SK-N-DZ (cell line): Measurements from ENCODE around the gene RBAK. TPM values are rescaled to one million over a fixed set of nuclear protein-coding genes. Genes with fewer than 3 reads are reported as not detected.
"Not testable (repeated sequence)": the region's sequence is repeated elsewhere in the genome, so short reads cannot be mapped to it uniquely, and the experiment has no call there.

Source experiments
- DNase-seq: peaks from one replicate; pipeline ENCODE4 v3.0.0-alpha.2; 2015; ENCODE audit warnings: low spot score
- polyA plus RNA-seq, 2 experiments: library from polyadenylated mRNA; depleted of rRNA; stranded (reverse); fragments of >200 nt; gene quantifications; 2 replicates each; pipeline ENCODE4 v1.2.3, GENCODE V29; 2014

The RBAK gene
- 4.4 and 4.9 TPM in 2 replicates for polyA plus RNA-seq (2014; cell fraction: cytosol; rRNA removed)
- polyA plus RNA-seq (2014; cell fraction: nucleus; rRNA removed), result 9.5 and 10.7 TPM in 2 replicates

GRCh38 chr7:5045558-5046396, at the start of gene RBAK:
Gene RBAK (plus strand): TSS chr7:5045860. CDS start chr7:5048077, 2,217 bp downstream.
- peak; percentile 96 for DNase-seq

DNA sequence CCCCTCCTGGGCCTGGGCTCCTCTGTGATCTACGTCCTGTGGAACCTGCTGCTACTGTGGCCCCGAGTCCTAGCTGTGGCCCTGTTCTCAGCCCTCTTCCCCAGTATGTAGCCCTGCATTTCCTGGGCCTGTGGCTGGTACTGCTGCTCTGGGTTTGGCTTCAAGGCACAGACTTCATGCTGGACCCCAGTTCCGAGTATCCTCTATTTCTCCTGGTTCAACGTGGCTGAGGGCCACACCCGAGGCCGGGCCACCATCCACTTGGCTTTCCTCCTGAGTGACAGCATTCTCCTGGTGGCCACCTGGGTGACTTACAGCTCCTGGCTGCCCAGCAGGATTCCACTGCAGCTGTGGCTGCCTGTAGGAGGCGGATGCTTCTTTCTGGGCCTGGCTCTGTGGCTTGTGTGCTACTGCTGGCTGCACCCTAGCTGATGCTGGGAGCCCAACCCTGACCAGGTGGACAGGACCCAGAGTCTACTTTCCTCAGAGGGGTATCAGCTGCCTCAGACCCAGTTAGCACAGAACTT, 48.9 kb upstream of the RBAK start:
- DNase-seq, result no peak

DNA sequence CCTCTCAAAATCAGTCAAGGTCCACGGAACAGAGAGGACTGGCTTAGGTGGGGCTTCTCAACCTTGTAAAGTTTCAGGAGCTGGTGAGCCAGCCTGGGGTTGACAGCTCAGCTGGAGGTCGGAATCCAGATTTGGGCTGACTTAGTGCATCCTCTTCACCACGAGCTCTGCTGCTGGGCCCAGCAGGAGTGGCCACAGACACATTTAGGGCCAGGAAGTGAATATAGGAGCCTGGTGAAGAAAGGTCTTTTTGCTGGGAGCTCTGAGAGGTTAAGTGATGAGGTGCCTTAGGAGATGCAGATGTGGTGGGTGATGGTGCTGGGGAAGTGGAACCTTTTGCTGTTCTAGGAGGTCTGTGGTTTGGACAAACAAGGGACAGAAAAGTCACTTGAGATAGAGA, 47.4 kb upstream of the RBAK start:
- no peak for DNase-seq

DNA sequence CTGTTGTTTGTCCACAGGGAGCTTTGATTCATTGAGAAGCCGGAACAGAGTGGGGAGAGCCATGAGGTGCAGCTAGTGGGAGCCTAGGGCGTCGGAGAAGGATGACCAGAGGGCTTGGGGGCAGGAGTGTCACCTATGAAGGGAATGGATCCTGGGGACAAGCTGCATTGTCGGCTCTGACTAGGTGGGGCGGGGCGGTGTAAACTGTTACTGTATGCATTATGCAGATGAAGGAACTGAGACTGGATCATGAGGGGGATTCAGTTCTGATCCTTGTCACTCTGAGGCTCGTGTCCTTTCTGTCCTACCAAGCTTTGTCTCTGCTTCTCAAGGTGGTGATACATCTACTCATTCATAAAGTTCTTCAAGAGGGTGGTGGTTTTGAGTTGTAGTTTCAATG, 46.8 kb upstream of the RBAK start:
- DNase-seq, result no peak

DNA sequence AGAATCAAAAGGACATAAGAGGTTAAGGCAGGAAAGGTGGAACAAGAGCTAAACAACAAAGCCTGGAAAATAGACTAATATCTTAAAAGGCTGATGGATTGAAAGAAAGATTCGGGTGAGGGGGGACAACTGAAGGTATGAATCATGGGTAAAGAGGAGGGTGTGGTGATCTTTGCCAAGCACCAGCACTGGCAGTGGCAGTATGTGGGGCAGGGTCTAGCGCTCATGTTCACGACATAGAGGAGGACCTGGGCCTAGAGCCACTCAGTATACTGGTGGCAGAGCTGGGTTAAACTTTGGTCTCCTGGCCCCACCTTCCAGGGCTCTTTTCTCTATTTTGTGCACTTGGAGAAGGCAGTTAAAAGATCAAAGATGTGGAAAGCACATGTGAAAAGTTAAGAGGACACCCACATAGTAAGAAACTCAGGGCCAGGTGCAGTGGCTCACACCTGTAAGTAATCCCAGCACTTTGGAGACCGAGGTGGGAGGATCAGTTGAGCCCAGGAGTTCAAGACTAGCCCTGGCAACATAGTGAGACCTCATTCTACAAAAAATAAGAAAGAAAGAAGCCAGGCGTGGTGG, 46.2 kb upstream of the RBAK start:
- no peak for DNase-seq

DNA sequence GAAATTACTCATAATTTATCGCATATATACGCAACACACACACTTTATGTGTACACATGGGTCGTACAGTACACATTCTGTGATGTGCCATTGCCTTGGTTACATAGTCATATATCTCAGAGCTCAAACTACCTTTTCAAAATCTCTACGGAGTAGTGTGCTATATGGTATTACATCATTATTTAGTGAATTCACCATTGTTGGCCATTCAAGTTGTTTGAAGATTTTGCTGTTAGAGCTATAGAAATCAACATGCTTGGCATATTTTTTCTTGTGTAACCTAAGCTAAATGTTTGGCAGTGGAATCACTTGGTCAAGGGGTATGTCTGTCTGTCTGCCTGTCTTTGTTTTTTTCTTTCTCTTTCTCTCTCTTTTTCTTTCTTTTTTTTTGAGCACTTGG, 44.7 kb upstream of the RBAK start:
- DNase-seq, result no peak

DNA sequence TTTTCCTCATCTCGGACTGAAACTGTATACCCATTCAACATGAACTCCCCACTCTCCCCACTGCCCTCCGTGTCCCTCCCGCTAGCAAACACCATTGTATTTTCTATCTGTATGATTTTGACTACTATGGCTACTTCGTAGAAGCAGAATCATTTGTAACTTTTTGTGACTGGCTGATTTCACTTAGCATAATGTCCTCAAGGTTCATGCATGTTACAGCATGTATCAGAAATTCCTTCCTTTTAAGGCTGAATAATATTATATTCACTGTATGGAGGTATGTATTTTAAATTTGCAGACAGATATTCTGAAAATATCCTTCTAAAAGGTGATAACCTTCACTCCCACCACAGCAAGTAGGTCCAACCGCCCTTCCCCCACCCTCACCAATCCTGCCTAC, 43.7 kb upstream of the RBAK start:
- DNase-seq, result no peak

DNA sequence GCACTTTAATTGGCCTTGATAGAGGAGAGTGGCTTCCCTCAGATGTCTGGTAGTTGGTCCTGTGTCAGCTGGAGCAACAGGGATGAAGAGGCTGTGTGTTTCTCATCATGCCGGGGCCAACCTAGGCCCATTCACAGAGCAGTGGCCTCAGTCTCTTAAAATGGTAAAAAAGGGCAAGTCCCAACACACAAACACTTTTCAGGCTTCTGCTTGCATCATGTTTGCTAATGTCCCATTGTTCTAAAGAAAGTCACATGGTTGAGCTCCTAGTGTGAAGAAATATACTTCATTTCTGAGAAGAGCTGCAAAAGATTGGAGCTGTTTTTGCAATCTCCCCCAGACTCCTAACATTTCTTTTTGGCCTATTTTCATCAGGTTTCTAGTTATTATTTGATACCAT, 40.6 kb upstream of the RBAK start:
- DNase-seq, result no peak

DNA sequence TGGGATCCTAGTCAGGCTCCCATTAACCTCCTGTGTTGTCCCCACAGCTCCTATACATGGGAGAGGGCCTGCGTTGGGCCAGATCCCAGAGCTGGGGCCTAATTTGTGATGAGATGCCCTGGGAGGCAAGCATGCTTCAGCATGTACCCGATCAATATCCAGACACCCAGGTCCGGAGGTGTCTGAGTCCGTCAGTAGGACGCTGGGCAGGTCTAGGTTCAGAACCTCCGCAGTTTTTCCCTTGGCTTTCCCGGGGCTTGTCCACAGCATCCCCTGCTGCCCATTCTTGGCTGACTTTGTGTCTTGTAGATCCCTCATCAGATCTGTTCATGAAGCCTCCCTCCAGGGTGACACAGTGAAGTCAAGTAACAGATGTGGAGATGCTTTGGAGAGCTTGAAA, 32.7 kb upstream of the RBAK start:
- no peak for DNase-seq

DNA sequence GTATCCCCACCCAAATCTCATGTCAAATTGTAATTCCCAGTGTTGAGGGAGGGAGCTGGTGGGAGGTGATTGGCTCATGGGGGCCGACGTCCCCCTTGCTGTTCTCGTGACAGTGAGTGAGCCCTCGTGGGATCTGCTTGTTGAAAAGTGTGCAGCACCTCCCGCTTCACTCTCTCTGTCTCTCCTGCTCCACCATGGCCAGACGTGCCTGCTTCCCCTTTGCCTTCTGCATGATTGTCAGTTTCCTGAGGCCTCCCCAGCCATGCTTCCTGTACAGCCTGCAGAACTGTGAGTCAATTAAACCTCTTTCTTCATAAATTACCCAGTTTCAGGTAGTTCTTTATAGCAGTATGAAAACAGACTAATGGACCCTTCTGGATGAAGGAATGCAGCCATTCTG, 29.7 kb upstream of the RBAK start:
- not testable (repeated sequence) for DNase-seq

- DNase-seq, result not testable (repeated sequence)
Measured at GRCh38 chr7:5017626-5018025, 28.0 kb upstream of the RBAK start.

DNA sequence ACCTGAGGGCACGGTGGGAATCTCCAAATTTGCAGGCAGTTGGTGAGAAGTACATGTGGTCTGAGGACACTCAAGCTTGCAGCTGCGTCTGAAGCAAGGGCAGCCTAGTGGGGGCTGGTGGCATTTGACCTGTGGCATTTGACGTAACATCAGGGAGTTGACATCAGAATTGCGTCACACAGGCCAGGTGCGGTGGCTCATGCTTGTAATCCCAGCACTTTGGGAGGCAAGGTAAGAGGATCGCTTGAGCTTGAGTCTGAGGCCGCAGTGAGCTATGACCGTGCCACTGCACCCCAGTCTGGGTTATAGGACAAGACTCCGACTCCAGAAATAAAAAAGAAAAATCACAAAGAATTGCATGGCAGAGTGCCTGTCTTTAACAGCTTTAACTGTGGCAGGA, 25.6 kb upstream of the RBAK start:
- no peak for DNase-seq

DNA sequence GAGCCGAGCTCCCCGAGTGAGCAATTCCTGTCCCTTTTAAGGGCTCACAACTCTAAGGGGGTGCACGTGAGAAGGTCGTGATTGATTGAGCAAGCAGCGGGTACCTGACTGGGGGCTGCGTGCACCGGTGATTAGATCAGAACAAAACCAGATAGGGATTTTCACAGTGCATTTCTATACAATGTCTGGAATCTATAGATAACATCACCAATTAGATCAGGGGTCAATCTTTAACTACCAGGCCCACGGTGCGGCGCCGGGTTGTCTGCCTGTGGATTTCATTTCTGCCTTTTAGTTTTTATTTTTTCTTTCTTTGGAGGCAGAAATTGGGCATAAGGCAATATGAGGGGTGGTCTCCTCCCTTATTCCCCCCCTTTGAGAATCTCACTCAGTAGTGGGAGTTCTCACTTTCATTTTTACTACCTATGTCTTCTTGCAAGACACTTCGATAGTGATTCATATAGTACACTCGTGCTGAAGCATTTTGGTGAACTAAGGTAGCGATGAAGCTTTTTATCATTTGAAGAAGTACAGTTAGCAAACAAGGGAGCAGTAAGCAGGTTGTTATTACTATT, 24.6 kb upstream of the RBAK start:
- peak; percentile 59 for DNase-seq

- DNase-seq, result not testable (repeated sequence)
Measured at GRCh38 chr7:5023626-5024025, 22.0 kb upstream of the RBAK start.

- not testable (repeated sequence) for DNase-seq
Measured at GRCh38 chr7:5027796-5028410, 17.8 kb upstream of the RBAK start.

GRCh38 chr7:5033186-5033585, 12.5 kb upstream of the RBAK start:
- DNase-seq, result not testable (repeated sequence)

- no peak for DNase-seq
Measured at GRCh38 chr7:5035276-5035675, 10.4 kb upstream of the RBAK start.

DNA sequence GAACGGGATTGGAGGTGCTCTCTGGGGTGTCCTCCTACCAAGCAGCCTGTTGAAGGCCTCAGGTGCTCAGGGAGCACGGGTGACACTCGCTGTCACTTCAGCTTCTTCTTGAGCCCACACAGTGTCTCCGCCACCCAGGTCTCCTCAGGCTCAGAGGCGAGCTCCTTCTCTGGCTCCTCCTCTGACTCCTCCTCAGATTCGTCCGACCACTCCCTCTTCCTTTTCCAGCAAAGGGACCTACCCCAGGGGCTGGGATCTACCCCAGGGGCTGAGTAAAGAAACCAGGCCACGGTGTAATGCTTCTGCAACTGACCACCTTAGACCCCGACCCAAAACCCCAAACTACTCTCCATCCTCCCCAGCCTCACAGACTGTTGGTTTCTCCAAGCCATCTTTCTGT, 9.2 kb upstream of the RBAK start:
- no peak for DNase-seq

DNA sequence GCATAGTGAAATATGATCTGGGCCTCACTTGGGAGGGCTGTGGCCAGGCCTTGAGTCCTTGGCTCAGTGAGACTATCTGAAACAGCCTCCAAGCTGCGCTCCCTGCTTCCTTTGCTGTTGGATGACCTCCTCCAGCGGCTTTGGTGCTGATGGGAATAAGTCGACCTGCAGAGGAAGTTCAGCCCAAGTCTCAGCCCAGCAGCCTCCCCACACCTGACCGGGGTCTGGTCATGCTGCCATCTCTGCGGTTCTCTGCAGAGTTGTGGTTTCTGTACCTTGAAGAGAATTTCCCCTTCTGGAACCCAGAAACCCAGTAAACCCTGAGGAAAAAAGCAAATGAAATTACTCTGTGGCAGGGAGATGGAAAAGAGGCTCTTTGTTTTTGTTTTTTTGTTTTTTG, 4.6 kb upstream of the RBAK start:
- no peak for DNase-seq

DNA sequence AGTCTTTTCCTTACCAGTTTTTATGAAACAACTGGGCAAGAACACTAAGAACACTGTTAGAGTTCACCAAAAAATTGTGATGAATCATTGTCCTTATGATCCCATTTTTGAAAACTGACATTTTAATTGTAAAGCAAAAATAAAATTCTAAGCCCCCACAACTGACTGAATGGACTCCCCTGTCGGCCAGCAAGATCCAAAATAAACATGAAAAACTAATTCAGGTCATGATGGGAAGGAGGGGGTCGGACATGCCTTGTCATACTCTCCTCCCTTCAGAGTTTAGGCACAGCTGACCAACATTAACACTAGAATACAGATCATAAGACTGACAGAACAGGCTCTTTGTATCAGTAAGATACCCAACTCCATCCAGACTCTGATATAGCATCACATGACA, 2.0 kb upstream of the RBAK start:
- DNase-seq, result no peak

GRCh38 chr7:5046397-5046732, 705 bp downstream of the RBAK start:
- DNase-seq, result not testable (repeated sequence)

DNA sequence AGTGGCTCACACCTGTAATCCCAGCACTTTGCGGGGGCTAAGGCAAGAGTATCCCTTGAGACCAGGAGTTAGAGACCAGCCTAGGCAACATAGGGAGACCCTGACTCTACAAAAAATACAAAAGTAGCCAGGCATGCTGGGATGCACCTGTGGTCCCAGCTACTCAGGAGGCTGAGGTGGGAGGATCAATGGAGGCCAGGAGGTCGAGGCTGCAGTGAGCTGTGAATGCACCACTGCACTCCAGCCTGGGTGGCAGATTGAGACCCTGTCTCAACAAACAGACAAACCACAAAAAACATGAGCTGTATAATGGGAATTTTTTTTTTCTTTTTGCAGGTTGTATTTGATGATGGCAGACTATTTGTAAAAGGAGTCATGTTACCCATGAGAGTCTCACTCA, 1.5 kb downstream of the RBAK start:
- DNase-seq, result not testable (repeated sequence)
